ENCODE results near the gene GRID2IP.

GRID2IP gene

GRCh38 chr7:6530626-6531491 lies 20.4 kb downstream of the GRID2IP start:
- peak overlapping the region; percentile 18 to 27 for H3K4me3 ChIP-seq (replicated peaks in 1 of 2; ENCODE audit: low read depth in 2 of 2, low read length in 2 of 2)
- no peak for TF ChIP-seq CTCF (IDR thresholded peaks at IDR 0.05; ENCODE audit: low read depth, low read length)
- no peak for DNase-seq (ENCODE audit: low read depth in 2 of 2)

- no peak overlapping the region for H3K4me3 ChIP-seq (replicated peaks in 1 of 2; ENCODE audit: low read depth in 2 of 2, low read length in 2 of 2)
- TF ChIP-seq CTCF (IDR thresholded peaks at IDR 0.05; ENCODE audit: low read depth, low read length): no peak
- no peak for DNase-seq (ENCODE audit: low read depth in 2 of 2)
Observed at GRCh38 chr7:6529643-6530042, 21.6 kb downstream of the GRID2IP start.

GRCh38 chr7:6528401-6529130 lies 22.7 kb downstream of the GRID2IP start:
- TF ChIP-seq CTCF (IDR thresholded peaks at IDR 0.05; ENCODE audit: low read depth, low read length): no peak
- no peak for DNase-seq (ENCODE audit: low read depth in 2 of 2)
- H3K4me3 ChIP-seq (replicated peaks in 1 of 2; ENCODE audit: low read depth in 2 of 2, low read length in 2 of 2): no peak overlapping the region

GRCh38 chr7:6526997-6527378 lies 24.3 kb downstream of the GRID2IP start:
- H3K4me3 ChIP-seq (replicated peaks in 1 of 2; ENCODE audit: low read depth in 2 of 2, low read length in 2 of 2): peak overlapping the region in 1 of 2 donors; percentile 37
- TF ChIP-seq CTCF (IDR thresholded peaks at IDR 0.05; ENCODE audit: low read depth, low read length): no peak
- no peak for DNase-seq (ENCODE audit: low read depth in 2 of 2)

GRCh38 chr7:6520163-6520981 lies 30.9 kb downstream of the GRID2IP start:
- TF ChIP-seq CTCF (IDR thresholded peaks at IDR 0.05; ENCODE audit: low read depth, low read length): no peak
- DNase-seq (ENCODE audit: low read depth in 2 of 2): no peak

GRCh38 chr7:6516387-6516983 lies 34.8 kb downstream of the GRID2IP start:
- peak; percentile 90 for TF ChIP-seq CTCF (IDR thresholded peaks at IDR 0.05; ENCODE audit: low read depth, low read length)
- H3K4me3 ChIP-seq (replicated peaks in 1 of 2; ENCODE audit: low read depth in 2 of 2, low read length in 2 of 2): peak overlapping the region in 1 of 2 donors; percentile 16
- DNase-seq (ENCODE audit: low read depth in 2 of 2): peak; percentile 87 to 90

More at GRCh38 chr7:6520163-6520981, 30.9 kb downstream of the GRID2IP start:
- H3K4me3 ChIP-seq (replicated peaks in 1 of 2; ENCODE audit: low read depth in 2 of 2, low read length in 2 of 2): no peak overlapping the region

All from cardiac fibroblast (primary cell).